OCI-LY3 (cell line): ENCODE data around the gene MET.

Experiments
- EZH2phosphoT487 ChIP-seq: fragments of 200-600 bp; shearing (Covaris generic); IDR thresholded peaks from 2 replicates; pipeline ENCODE4 v1.6.1; 2018; ENCODE audit warnings: antibody characterized with exemption, mixed run types, low read depth
- TF ChIP-seq, protein P1 (sequence below): fragments of 200-600, 300-600 bp; sonication (generic); IDR thresholded peaks from 2 replicates; pipeline ENCODE4 v1.5.1; 2014; ENCODE audit warnings: antibody characterized with exemption, low read length, low read depth

DNA sequence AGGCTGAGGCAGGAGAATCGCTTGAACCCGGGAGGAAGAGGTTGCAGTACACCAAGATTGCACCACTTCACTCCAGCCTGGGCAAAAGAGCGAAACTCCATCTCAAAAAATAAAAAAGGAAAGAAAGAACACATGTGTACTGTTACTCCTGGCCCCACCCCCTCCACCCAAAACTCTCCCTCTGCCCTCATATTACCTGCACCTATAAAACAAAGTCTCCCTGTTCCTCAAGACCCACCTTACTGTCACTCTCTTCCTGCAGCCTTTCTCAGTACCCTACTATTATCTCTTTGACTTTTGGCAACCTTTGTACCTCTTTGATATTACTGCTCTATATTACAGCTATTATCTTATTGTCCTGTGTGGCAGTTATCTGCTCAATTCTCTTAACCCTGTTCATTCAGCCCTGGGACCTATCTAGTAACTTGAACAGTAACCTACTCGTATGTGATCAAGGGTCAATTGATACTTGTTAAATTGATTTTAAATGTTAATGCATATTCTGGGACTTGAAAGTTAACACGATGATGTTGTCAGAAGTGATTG is 121.9 kb downstream of the MET start:
- TF ChIP-seq, protein P1, sequence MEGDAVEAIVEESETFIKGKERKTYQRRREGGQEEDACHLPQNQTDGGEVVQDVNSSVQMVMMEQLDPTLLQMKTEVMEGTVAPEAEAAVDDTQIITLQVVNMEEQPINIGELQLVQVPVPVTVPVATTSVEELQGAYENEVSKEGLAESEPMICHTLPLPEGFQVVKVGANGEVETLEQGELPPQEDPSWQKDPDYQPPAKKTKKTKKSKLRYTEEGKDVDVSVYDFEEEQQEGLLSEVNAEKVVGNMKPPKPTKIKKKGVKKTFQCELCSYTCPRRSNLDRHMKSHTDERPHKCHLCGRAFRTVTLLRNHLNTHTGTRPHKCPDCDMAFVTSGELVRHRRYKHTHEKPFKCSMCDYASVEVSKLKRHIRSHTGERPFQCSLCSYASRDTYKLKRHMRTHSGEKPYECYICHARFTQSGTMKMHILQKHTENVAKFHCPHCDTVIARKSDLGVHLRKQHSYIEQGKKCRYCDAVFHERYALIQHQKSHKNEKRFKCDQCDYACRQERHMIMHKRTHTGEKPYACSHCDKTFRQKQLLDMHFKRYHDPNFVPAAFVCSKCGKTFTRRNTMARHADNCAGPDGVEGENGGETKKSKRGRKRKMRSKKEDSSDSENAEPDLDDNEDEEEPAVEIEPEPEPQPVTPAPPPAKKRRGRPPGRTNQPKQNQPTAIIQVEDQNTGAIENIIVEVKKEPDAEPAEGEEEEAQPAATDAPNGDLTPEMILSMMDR, result no peak
- TF ChIP-seq EZH2phosphoT487, result no peak
